Breast epithelium (tissue), 3 donors: Measurements from ENCODE around the gene FAM227B.

Source experiments
- CTCF ChIP-seq, 3 donors: fragments of 450-650 bp; IDR thresholded peaks; one replicate each; pipeline ENCODE4 v1.5.1; 2016 to 2017; ENCODE audit warnings: antibody characterized with exemption in 3 of 3, mild to moderate bottlenecking in 3 of 3, moderate library complexity in 3 of 3
- POLR2A ChIP-seq: fragments of 450-650 bp; IDR thresholded peaks from one replicate; pipeline ENCODE4 v1.6.1; 2016; ENCODE audit warnings: antibody characterized with exemption, mild to moderate bottlenecking, moderate library complexity
- POLR2AphosphoS5 ChIP-seq, 3 donors: sonication (generic); formaldehyde crosslinking; IDR thresholded peaks; one replicate each; pipeline ENCODE4 v1.6.1; 2017; ENCODE audit warnings: antibody characterized with exemption in 3 of 3

- TF ChIP-seq POLR2A (no peak), CTCF (IDR thresholded peaks at IDR 0.05) (no peak), POLR2AphosphoS5 (IDR thresholded peaks at IDR 0.05) (no peak)
These were observed 281.0 kb downstream of the FAM227B start for GRCh38 chr15:49339656-49340055.
